ENCODE data around the gene ZNF780B. TPM values are rescaled to one million over a fixed set of nuclear protein-coding genes. Genes with fewer than 3 reads are reported as not detected.
"Not testable (repeated sequence)": the region's sequence is repeated elsewhere in the genome, so short reads cannot be mapped to it uniquely, and the experiment has no call there.

ZNF780B gene
- 10.2 and 11.5 TPM in 2 replicates for total RNA-seq (2014; rRNA removed; shearing (Covaris generic))

GRCh38 chr19:40055832-40056504 is at the start of gene ZNF780B:
Gene ZNF780B, minus strand, starts transcription at chr19:40056231. Its CDS starts 5,899 bp downstream, at chr19:40050332.
- DNase-seq (ENCODE audit: low spot score), result peak; percentile 83

DNA sequence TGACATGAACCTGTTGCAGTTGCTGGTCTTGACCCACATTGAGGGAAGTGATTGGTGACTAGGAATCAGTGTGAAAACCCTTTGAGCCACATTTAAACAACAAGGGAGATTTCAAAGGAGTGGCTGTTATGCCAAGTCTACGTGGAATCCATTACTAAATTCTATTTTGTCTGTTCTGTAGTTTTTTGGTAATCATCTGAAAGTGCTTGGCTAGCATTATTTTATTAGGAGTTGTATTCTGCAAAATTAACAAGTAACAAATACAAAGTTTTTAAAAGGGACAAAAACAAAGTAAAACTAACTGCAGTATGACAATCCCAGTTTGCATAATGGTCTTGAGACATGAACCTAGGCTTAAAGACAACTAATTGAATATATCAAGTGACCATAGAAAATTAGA is 48.7 kb upstream of the ZNF780B start:
- DNase-seq (ENCODE audit: low spot score), result no peak

DNA sequence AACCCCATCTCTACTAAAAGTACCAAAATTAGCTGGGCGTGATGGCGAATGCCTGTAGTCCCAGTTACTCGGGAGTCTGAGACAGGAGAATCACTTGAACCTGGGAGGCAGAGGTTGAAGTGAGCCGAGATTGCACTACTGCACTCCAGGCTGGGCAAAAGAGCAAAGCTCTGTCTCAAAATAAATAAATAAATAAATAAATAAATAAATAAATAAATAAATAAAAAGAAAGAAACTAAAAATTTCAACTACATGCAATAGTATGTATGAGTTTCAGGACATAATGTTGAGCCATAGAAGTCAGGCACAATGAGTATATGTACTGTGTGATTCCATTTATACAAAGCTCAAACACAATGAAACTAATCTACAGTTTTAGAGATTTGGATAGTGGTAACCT is 47.6 kb upstream of the ZNF780B start:
- DNase-seq (ENCODE audit: low spot score), result no peak

DNA sequence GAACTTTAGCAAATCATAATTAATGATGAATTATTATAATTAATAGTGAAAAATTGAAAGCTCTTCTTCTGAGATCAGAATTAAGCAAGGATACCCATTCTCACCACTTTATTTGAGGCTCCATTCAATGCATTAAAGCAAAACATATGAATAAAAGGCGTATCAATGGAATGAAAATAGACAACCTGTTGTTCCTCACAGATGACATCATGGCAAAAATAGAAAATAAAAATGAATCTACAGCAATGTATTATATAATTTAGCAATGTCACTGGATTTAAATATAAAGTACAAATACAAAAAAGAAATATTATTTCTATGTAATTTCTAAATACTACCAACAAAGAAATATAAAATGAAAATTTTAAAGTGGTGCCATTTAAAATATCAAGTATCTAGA is 45.8 kb upstream of the ZNF780B start:
- no peak for DNase-seq (ENCODE audit: low spot score)

GRCh38 chr19:40093416-40093815 is 37.4 kb upstream of the ZNF780B start:
- DNase-seq (ENCODE audit: low spot score), result no peak

DNA sequence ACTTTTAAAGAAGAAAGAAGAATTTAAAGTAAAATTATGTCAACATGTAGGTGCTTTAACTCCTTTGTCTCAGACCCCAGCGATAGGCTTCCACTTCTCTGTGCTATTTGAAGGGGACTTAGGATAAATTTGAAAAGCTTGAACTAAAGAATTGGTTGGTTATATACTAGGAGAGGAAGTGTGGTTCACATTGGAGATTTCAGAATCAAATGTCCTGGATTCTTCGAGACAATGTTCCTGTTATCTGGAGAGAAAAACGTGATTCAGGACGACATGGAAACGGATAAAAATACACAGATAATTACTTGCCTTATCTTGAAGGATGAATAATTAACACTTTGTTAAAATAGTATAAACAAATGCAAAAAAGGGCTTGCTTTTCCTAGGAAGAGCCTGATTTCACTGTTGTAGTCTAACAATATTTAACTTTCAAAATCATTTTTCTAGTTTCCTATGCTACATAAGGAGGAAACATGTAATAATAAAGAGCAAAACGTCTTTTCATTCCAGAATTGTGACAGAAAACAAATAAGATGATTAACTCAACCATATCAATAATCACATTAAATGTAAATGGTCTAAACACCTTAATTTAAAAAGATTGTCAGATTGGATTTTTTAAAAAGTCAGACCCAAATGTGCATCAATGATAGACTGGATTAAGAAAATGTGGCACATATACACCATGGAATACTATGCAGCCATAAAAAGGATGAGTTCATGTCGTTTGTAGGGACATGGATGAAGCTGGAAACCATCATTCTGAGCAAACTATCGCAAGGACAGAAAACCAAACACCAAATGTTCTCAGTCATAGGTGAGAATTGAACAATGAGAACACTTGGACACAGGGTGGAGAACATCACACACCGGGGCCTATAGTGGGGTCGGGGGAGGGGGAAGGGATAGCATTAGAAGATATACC is 35.4 kb upstream of the ZNF780B start:
- DNase-seq (ENCODE audit: low spot score), result no peak

- peak; percentile 87 for DNase-seq (ENCODE audit: low spot score)
These were observed 34.5 kb upstream of the ZNF780B start, which contains the start of gene ZNF780A for GRCh38 chr19:40090241-40091204. Gene ZNF780A, minus strand, starts transcription at chr19:40090943. Its CDS starts 6,190 bp downstream, at chr19:40084753.

GRCh38 chr19:40089462-40089861 is 33.4 kb upstream of the ZNF780B start:
- DNase-seq (ENCODE audit: low spot score), result peak; percentile 12

- no peak for DNase-seq (ENCODE audit: low spot score)
These were observed 32.4 kb upstream of the ZNF780B start for GRCh38 chr19:40088299-40089047.

DNA sequence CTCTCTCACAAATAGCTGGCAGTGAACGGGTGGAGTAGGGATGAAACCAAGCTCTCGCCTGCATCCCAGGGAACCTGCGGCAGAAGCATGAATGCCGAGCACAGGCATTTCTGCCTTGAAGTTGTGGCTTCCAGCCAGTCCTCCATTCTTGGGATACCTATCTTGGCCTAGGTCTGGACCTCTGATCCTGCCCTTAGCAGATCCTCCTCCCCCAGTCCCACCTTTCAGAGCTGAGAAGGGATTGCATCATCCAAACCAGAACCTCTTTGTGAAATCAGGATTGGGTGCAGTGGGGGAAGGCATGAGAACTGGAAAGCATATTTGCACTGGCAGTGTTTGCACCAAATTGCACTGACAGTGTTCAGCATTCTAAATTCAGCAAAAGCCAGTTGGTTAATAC is 28.9 kb upstream of the ZNF780B start:
- DNase-seq (ENCODE audit: low spot score), result no peak

- DNase-seq (ENCODE audit: low spot score), result no peak
These were observed 25.4 kb upstream of the ZNF780B start for GRCh38 chr19:40081411-40081810.

- no peak for DNase-seq (ENCODE audit: low spot score)
These were observed 24.3 kb upstream of the ZNF780B start for GRCh38 chr19:40080289-40080688.

- no peak for DNase-seq (ENCODE audit: low spot score)
These were observed 22.3 kb upstream of the ZNF780B start for GRCh38 chr19:40078377-40078776.

DNA sequence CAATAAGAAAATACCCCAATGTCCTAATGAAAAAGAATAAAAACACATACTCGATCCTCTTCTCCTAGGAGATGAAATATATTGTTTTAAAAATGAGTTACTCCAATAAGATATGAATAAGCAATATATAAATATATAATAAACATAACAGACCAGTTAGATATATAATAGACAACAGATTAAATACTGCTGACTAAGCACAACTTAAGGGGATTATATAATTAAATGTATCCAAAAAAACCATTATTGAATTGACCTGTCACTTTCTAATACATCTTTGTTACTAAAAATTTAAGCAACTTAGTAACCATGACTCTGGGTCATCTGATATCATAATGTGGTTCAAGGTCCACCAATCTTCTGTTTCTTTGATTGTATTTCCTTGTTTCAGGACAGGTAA is 14.0 kb upstream of the ZNF780B start:
- no peak for DNase-seq (ENCODE audit: low spot score)

DNA sequence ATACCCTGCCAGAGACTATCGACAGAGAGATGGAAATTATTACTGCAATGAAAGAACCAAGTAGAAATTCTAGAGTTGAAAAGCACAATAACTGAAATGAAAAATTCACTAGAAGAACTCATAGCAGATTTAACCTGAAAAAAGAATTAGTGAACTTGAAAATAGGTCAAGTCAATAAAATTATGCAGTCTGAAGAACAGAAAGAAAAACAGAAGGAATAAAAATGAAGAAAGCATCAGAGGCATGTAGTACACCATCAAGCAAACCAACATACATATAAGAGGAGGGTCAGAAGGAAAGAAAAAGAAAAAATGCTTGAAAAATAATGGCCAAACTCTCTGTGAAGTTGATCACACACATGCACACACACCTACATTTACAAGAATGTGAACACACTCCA is 3.6 kb upstream of the ZNF780B start:
- no peak for DNase-seq (ENCODE audit: low spot score)

GRCh38 chr19:40057166-40057565 is 1.1 kb upstream of the ZNF780B start:
- no peak for DNase-seq (ENCODE audit: low spot score)

- no peak for DNase-seq (ENCODE audit: low spot score)
These were observed 474 bp upstream of the ZNF780B start for GRCh38 chr19:40056505-40056904.

DNA sequence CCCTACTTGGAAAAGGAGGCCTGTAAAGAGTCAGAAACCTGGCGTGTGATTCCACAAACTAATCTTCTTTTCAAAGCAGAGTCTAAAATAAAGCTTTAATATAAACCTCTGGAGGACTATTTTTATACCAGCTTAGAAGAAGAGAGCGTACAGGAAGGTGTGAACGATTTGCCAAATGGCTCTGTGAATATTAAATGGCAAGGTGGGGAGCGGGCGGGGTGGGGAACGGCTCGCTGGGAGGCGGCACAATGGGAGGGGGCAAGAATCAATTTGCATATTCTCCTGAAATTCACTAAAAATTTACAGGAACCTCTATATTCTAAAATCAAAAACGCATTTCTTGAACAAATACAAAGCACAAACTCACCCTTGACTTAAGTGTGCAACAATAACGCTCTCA is 982 bp downstream of the ZNF780B start:
- DNase-seq (ENCODE audit: low spot score), result no peak

DNA sequence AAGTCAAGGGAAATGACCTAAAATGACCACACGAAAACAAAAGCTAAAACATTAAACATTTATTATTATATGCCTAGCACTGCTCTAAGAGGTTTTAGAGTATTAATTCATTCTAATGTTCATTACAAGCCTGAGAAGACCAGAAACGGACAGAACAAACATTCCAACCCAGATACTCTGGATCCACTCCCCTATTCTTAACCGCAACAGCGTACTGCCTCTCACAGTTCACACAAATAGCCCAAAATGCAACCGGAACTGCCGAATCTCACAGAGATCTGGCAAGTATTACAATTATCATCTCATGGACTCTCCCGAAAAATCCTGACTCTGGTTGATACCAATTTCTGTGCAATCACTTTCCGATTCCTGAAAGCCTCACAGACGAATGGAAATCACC is 1.4 kb downstream of the ZNF780B start:
- DNase-seq (ENCODE audit: low spot score), result no peak

GRCh38 chr19:40053491-40053890 is 2.5 kb downstream of the ZNF780B start:
- DNase-seq (ENCODE audit: low spot score), result no peak

DNA sequence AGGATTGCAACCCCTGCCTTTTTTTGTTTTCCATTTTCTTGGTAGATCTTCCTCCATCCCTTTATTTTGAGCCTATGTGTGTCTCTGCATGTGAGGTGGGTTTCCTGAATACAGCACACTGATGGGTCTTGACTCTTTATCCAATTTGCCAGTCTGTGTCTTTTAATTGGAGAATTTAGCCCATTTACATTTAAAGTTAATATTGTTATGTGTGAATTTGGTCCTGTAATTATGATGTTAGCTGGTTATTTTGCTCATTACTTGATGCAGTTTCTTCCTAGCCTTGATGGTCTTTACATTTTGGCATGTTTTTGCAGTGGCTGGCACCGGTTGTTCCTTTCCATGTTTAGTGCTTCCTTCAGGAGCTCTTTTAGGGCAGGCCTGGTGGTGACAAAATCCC is 14.3 kb downstream of the ZNF780B start:
- not testable (repeated sequence) for DNase-seq (ENCODE audit: low spot score)

Data from HT-29 (cell line).